H1 (cell line): Measurements from ENCODE around the gene LYVE1. TPM values are rescaled to one million over a fixed set of nuclear protein-coding genes. Genes with fewer than 3 reads are reported as not detected.

Experiments
- CTCF ChIA-PET: fragments of 300-600 bp; sonication (Branson Sonifier 250); formaldehyde crosslinking; loops from one replicate; lab custom pipeline; 2021; ENCODE audit not compliant: partially characterized antibody; lab: Charles Lee
- POLR2A ChIA-PET: fragments of 300-600 bp; sonication (Branson Sonifier 250); formaldehyde crosslinking; loops from one replicate; lab custom pipeline; 2021; ENCODE audit warnings: inconsistent platforms; ENCODE audit not compliant: partially characterized antibody; lab: Charles Lee
- DNase-seq, 2 experiments: peaks; one replicate each; pipeline versions ENCODE4 v3.0.0 to v3.0.0-alpha.2; 2010 to 2022; ENCODE audit warnings: low spot score in 2 of 2, low read depth in 1 of 2, mixed read lengths in 1 of 2
- FAIRE-seq: peaks from 2 replicates; lab custom pipeline; 2011; peaks lifted over from hg19 to GRCh38; lab: Jason Lieb, UNC
- H2AFZ ChIP-seq: 2 replicates; pipeline ENCODE4 v1.8.1; 2012; ENCODE audit warnings: low read length, inconsistent platforms
- H2AK5ac ChIP-seq: 2 replicates; pipeline ENCODE4 v1.6.1; 2013; ENCODE audit warnings: low read depth, low read length
- H2BK120ac ChIP-seq: replicated peaks from 2 replicates; pipeline ENCODE3; 2013; ENCODE audit warnings: low read depth, low read length, inconsistent platforms
- H2BK12ac ChIP-seq: 2 replicates; pipeline ENCODE4 v1.6.1; 2013; ENCODE audit warnings: low read depth, low read length
- H2BK15ac ChIP-seq: 2 replicates; pipeline ENCODE4 v1.6.1; 2013; ENCODE audit warnings: low read length
- H2BK20ac ChIP-seq: 2 replicates; pipeline ENCODE4 v1.6.1; 2013; ENCODE audit warnings: low read length
- H2BK5ac ChIP-seq: 2 replicates; pipeline ENCODE4 v1.6.1; 2013; ENCODE audit warnings: low read depth, low read length
- H3K14ac ChIP-seq: 2 replicates; pipeline ENCODE4 v1.6.1; 2013; ENCODE audit warnings: inconsistent platforms; ENCODE audit not compliant: insufficient read length
- H3K18ac ChIP-seq: 2 replicates; pipeline ENCODE4 v1.6.1; 2013; ENCODE audit warnings: low read length; ENCODE audit errors: extremely low read depth
- H3K23ac ChIP-seq: 2 replicates; pipeline ENCODE4 v1.6.1; 2013; ENCODE audit warnings: inconsistent platforms; ENCODE audit not compliant: insufficient read length
- H3K23me2 ChIP-seq: 2 replicates; pipeline ENCODE4 v1.6.1; 2013; ENCODE audit warnings: low read depth, low read length
- H3K27ac ChIP-seq: 2 replicates; pipeline ENCODE4 v1.6.1; 2011; ENCODE audit warnings: low read depth, low read length, inconsistent platforms
- H3K27me3 ChIP-seq, 4 experiments: replicated peaks in 1 of 4; 1 replicate in 1 of 4; 2 replicates in 3 of 4; pipeline versions ENCODE4 v1.6.1 to v1.8.1; 2011 to 2013; ENCODE audit warnings: low read length in 3 of 4, mild to moderate bottlenecking in 3 of 4, inconsistent platforms in 2 of 4, mixed read lengths in 2 of 4, moderate library complexity in 1 of 4; ENCODE audit not compliant: control insufficient read depth in 3 of 4, insufficient read depth in 3 of 4; ENCODE audit errors: extremely low read depth in 1 of 4
- H3K36me3 ChIP-seq, 4 experiments: 2 replicates each; pipeline versions ENCODE4 v1.6.1 to v1.8.1; 2011 to 2013; ENCODE audit warnings: mild to moderate bottlenecking in 4 of 4, low read length in 3 of 4, moderate library complexity in 2 of 4, control low read depth in 1 of 4, inconsistent platforms in 1 of 4; ENCODE audit not compliant: insufficient read depth in 4 of 4, control insufficient read depth in 2 of 4
- H3K4ac ChIP-seq: replicated peaks from 2 replicates; pipeline ENCODE3; 2013; ENCODE audit warnings: low read length, low read depth, mixed read lengths, inconsistent platforms; ENCODE audit not compliant: insufficient read length
- H3K4me1 ChIP-seq, 4 experiments: replicated peaks in 1 of 4; 1 replicate in 1 of 4; 2 replicates in 3 of 4; pipeline versions ENCODE4 v1.6.1 to v1.8.1; 2011 to 2013; ENCODE audit warnings: low read length in 3 of 4, inconsistent platforms in 2 of 4, mixed read lengths in 1 of 4; ENCODE audit not compliant: insufficient read depth in 4 of 4, control insufficient read depth in 3 of 4
- H3K4me2 ChIP-seq, 2 experiments: 2 replicates each; pipeline versions ENCODE4 v1.6.1 to v1.8.1; 2011 to 2013; ENCODE audit warnings: low read depth in 2 of 2, low read length in 2 of 2, control low read depth in 1 of 2, inconsistent platforms in 1 of 2, mild to moderate bottlenecking in 1 of 2; ENCODE audit not compliant: insufficient read depth in 1 of 2
- H3K4me3 ChIP-seq, 4 experiments: fragments of 200-600, 300-600 bp in 1 of 4; sonication (generic), shearing (Covaris generic), sonication (Bioruptor Twin) in 1 of 4; 2 replicates each; pipeline versions ENCODE4 v1.5.1 to v1.8.1; 2011 to 2016; ENCODE audit warnings: low read length in 4 of 4, low read depth in 3 of 4, control low read depth in 2 of 4, inconsistent platforms in 2 of 4, mild to moderate bottlenecking in 2 of 4, mixed read lengths in 1 of 4, moderate library complexity in 1 of 4; ENCODE audit not compliant: insufficient read depth in 2 of 4; ENCODE audit errors: extremely low read depth in 1 of 4
- H3K56ac ChIP-seq: replicated peaks from 2 replicates; pipeline ENCODE3; 2013; ENCODE audit warnings: low read depth, mild to moderate bottlenecking, mixed read lengths, low read length, inconsistent platforms; ENCODE audit not compliant: insufficient read length
- H3K79me1 ChIP-seq: 2 replicates; pipeline ENCODE4 v1.6.1; 2013; ENCODE audit warnings: low read depth, low read length, control low read depth
- H3K79me2 ChIP-seq, 2 experiments: 2 replicates each; pipeline versions ENCODE4 v1.6.1 to v1.8.1; 2012 to 2013; ENCODE audit warnings: low read length in 2 of 2, mild to moderate bottlenecking in 2 of 2, inconsistent platforms in 1 of 2; ENCODE audit not compliant: insufficient read depth in 2 of 2, control insufficient read depth in 1 of 2
- H3K9ac ChIP-seq, 4 experiments: replicated peaks in 1 of 4; 1 replicate in 1 of 4; 2 replicates in 3 of 4; pipeline versions ENCODE4 v1.6.1 to v1.8.1; 2011 to 2013; ENCODE audit warnings: low read depth in 3 of 4, low read length in 3 of 4, control low read depth in 2 of 4, mild to moderate bottlenecking in 2 of 4, moderate library complexity in 2 of 4, inconsistent platforms in 1 of 4; ENCODE audit errors: extremely low read depth in 1 of 4
- H3K9me3 ChIP-seq, 2 experiments: 2 replicates each; pipeline versions ENCODE4 v1.6.1 to v1.8.1; 2012 to 2013; ENCODE audit warnings: mild to moderate bottlenecking in 2 of 2, moderate library complexity in 2 of 2, control low read depth in 1 of 2, inconsistent platforms in 1 of 2, low read depth in 1 of 2, low read length in 1 of 2, mixed read lengths in 1 of 2; ENCODE audit not compliant: insufficient read depth in 2 of 2
- H4K20me1 ChIP-seq, 2 experiments: replicated peaks in 1 of 2; 2 replicates each; pipeline versions ENCODE3 to v1.8.1; 2011 to 2013; ENCODE audit warnings: inconsistent platforms in 2 of 2, low read length in 2 of 2, mild to moderate bottlenecking in 1 of 2; ENCODE audit not compliant: insufficient read depth in 2 of 2, control insufficient read depth in 1 of 2
- H4K5ac ChIP-seq: 2 replicates; pipeline ENCODE4 v1.6.1; 2013; ENCODE audit warnings: low read length, low read depth, mixed read lengths, inconsistent platforms; ENCODE audit not compliant: insufficient read length
- H4K8ac ChIP-seq: 2 replicates; pipeline ENCODE4 v1.8.0; 2013; ENCODE audit warnings: mild to moderate bottlenecking, moderate library complexity, low read length, inconsistent platforms; ENCODE audit not compliant: insufficient read depth; ENCODE audit errors: extremely low read depth
- H4K91ac ChIP-seq: replicated peaks from 2 replicates; pipeline ENCODE3; 2013; ENCODE audit warnings: low read length, mixed read lengths, inconsistent platforms; ENCODE audit not compliant: insufficient read length
- BCL11A ChIP-seq, 2 experiments: IDR thresholded peaks; one replicate each; pipeline ENCODE4 v1.6.1; 2011; ENCODE audit warnings: low read depth in 2 of 2, low read length in 2 of 2, mild to moderate bottlenecking in 2 of 2
- EZH2 ChIP-seq: fragments of 200-600 bp; sonication (generic); IDR thresholded peaks from 2 replicates; pipeline ENCODE4 v1.7.1; 2012; ENCODE audit warnings: low read depth, mild to moderate bottlenecking, moderate library complexity, low read length, inconsistent platforms; ENCODE audit not compliant: severe bottlenecking
- POLR2A ChIP-seq, 2 experiments: IDR thresholded peaks; 1 replicate in 1 of 2; 2 replicates in 1 of 2; pipeline ENCODE4 v1.6.1; 2011; ENCODE audit warnings: low read depth in 2 of 2, low read length in 2 of 2, mild to moderate bottlenecking in 2 of 2; ENCODE audit errors: control extremely low read depth in 1 of 2
- TEAD4 ChIP-seq: IDR thresholded peaks from 2 replicates; pipeline ENCODE4 v1.6.1; 2012; ENCODE audit warnings: low read depth, low read length, inconsistent platforms, mixed read lengths
- YY1 ChIP-seq: IDR thresholded peaks from 2 replicates; pipeline ENCODE4 v1.6.1; 2011; ENCODE audit warnings: low read depth, mild to moderate bottlenecking, low read length
- WGBS, 2 experiments: shearing (Covaris generic) in 1 of 2; methylation state at CpG; one replicate each; pipeline versions ENCODE4 v1.1.6 to v1.1.7; 2013 to 2015; ENCODE audit warnings: low lambda C conversion rate in 2 of 2, mixed read lengths in 2 of 2, inconsistent platforms in 1 of 2, low coverage in 1 of 2, missing lambda C conversion rate in 1 of 2; ENCODE audit not compliant: insufficient replicate concordance in 2 of 2, insufficient coverage in 1 of 2, insufficient read length in 1 of 2; ENCODE audit errors: extremely low coverage in 1 of 2, missing lambda C conversion rate in 1 of 2; 5-methylcytosine and 5-hydroxymethylcytosine counted together
- polyA plus RNA-seq, 7 experiments: library from polyadenylated mRNA; depleted of rRNA in 3 of 7; stranded (reverse) in 5 of 7; unstranded in 2 of 7; fragments of >200 nt in 5 of 7; fragments of 200-250 nt in 2 of 7; gene quantifications; 1 replicate in 5 of 7; 2 replicates in 1 of 7; 4 replicates in 1 of 7; pipeline versions ENCODE4 v1.2.1 to v1.2.3, GENCODE V29; 2011 to 2013; ENCODE audit warnings: missing spikeins in 2 of 7, mixed read lengths in 2 of 7
- total RNA-seq: library from RNA; stranded (reverse); fragmentation: NEBNext Ultra II Directional; extraction: Animal tissue kit (Norgen Biotek cat#: 25700); gene quantifications from 2 replicates; pipeline ENCODE4 v1.2.1, GENCODE V29; 2021

LYVE1 gene
- total and polyA plus RNA-seq, 2 of the 8 experiments (the other 6 are each of a cell fraction or from before 2014, with no cell fraction given) = 0.09 TPM; not detected in 1

DNA sequence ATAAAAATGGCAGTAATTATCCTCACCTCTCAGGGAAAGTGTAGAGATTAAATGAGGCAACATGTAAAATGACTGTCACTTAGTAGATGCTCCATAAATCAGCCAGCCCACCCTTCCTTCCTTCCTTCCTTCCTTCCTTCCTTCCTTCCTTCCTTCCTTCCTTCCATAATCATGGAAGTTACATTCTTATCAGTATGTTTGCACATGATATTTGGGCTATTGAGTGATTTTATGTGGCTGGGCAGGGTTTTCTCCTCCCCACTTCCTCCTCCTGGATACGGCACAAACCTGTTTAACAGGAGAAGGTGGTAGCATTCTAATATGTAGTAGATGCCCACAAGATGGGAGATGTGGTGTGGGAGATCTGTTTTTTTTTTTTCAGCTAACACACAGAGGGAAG lies 11.9 kb downstream of the LYVE1 start:
- Histone ChIP-seq H3K23me2 (no peaks in the 10 kb centered on the region; the same call in 1 of the 2 replicates), H3K23ac (no peak overlapping the region), H3K79me1 (no peaks in the 10 kb centered on the region), H3K9me3 (no peaks in the 10 kb centered on the region), H4K20me1 (no peaks in the 10 kb centered on the region), H3K4me1 (peaks cover 0 to 10% (median 3%) of the 10 kb centered on the region in 4 experiments; a peak in 3 of 7 replicates), H3K56ac (no peak overlapping the region), H4K5ac (no peak overlapping the region), H2BK20ac (no peak overlapping the region), H3K36me3 (no peaks in the 10 kb centered on the region), H3K4me3 (no peak overlapping the region), H3K4ac (peak overlapping the region; percentile 16), H4K91ac (no peak overlapping the region), H3K79me2 (no peaks in the 10 kb centered on the region), H3K9ac (no peak overlapping the region), H2AK5ac (no peak overlapping the region), H2AFZ (0 out of 2 replicates have a peak overlapping the region, but pooled peaks have one; percentile 55), H2BK15ac (no peak overlapping the region), H2BK120ac (no peak overlapping the region), H2BK12ac (peak overlapping the region; percentile 72; the same call in 1 of the 2 replicates), H2BK5ac (no peak overlapping the region), H3K18ac (0 out of 2 replicates have a peak overlapping the region, but pooled peaks have one; percentile 4), H3K27ac (no peak overlapping the region), H4K8ac (no peak overlapping the region), H3K14ac (no peak overlapping the region), H3K4me2 (no peak overlapping the region), H3K27me3 (no peaks in the 10 kb centered on the region; a peak in 1 of 7 replicates)
- no peak for DNase-seq
- ChIA-PET POLR2A (interaction anchor here (1.4 kb wide), 1 partner anchor 14 kb away, joined by 4 read pairs; no protein-coding TSS in a partner anchor), CTCF (interaction anchor here (1.4 kb wide), 1 partner anchor 16 kb away, joined by 6 read pairs; the partner anchor contains the start of gene RNF141)
- WGBS, 2 experiments = 100% methylated on average over 1 of the region's 1 CpG; no CpG with 5 or more reads in 1 of the 2 experiments
- no peak for TF ChIP-seq EZH2
- no peak for TF ChIP-seq BCL11A (IDR thresholded peaks at IDR 0.05; ENCODE audit: low read depth in 2 of 2, low read length in 2 of 2)
- TF ChIP-seq YY1 = no peak
- no peak for TF ChIP-seq POLR2A (IDR thresholded peaks at IDR 0.05; ENCODE audit: control extremely low read depth in 1 of 2, low read depth in 2 of 2, low read length in 2 of 2)
- no peak for TF ChIP-seq TEAD4
- no peak for FAIRE-seq
